HepG2 (cell line): ENCODE measurements around the gene TTC9. TPM values are rescaled to one million over a fixed set of nuclear protein-coding genes. Genes with fewer than 3 reads are reported as not detected.

Source experiments
- ATAC-seq: fragments of 200-7000 bp; cut with Tn5 transposase; 3 replicates; pipeline ENCODE4 v1.9.1; 2020; ENCODE audit warnings: mild to moderate bottlenecking, moderate library complexity
- BruUV-seq: library from RNA; stranded (reverse); fragments of 400-500 nt; replicated peaks from 2 replicates; lab custom pipeline; 2021; lab: Mats Ljungman, UMichigan
- CTCF ChIA-PET: fragments of 300-600 bp; formaldehyde crosslinking; extraction: SDS; loops from one replicate; lab custom pipeline; 2021; ENCODE audit warnings: low total read pairs, inconsistent platforms, low intra/inter-chr PET ratio; lab: Yijun Ruan, JAX
- POLR2A ChIA-PET: fragments of 350-600 bp; sonication (Branson Sonifier 250); formaldehyde crosslinking; loops from one replicate; lab custom pipeline; 2020; ENCODE audit warnings: antibody characterized with exemption, inconsistent platforms; lab: Yijun Ruan, JAX
- DNase-seq: peaks from one replicate; pipeline ENCODE4 v3.0.0-alpha.2; 2015; ENCODE audit warnings: low spot score
- FAIRE-seq: peaks from 3 replicates; lab custom pipeline; 2011; peaks lifted over from hg19 to GRCh38; lab: Jason Lieb, UNC
- H2AFZ ChIP-seq: one replicate; pipeline ENCODE4 v1.6.1; 2011; ENCODE audit warnings: low read length, inconsistent platforms
- H3K27ac ChIP-seq: fragments of 300-600 bp; 3 replicates; pipeline ENCODE4 v1.8.0; 2011; ENCODE audit warnings: mixed run types, mild to moderate bottlenecking, mixed read lengths, low read length, inconsistent platforms; ENCODE audit not compliant: insufficient read depth; ENCODE audit errors: extremely low read length
- H3K27me3 ChIP-seq, 2 experiments: fragments of 200-600 bp in 1 of 2; 2 replicates in 1 of 2; 3 replicates in 1 of 2; pipeline versions ENCODE4 v1.6.0 to v1.8.0; 2011; ENCODE audit warnings: low read length in 2 of 2, mild to moderate bottlenecking in 2 of 2, moderate library complexity in 2 of 2, inconsistent platforms in 1 of 2; ENCODE audit not compliant: insufficient read depth in 2 of 2, control insufficient read depth in 1 of 2
- H3K36me3 ChIP-seq, 2 experiments: fragments of 200-600 bp in 1 of 2; replicated peaks in 1 of 2; 2 replicates in 1 of 2; 3 replicates in 1 of 2; pipeline versions ENCODE4 v1.5.1 to v1.8.0; 2011; ENCODE audit warnings: low read length in 2 of 2, inconsistent platforms in 1 of 2; ENCODE audit not compliant: insufficient read depth in 2 of 2, control insufficient read depth in 1 of 2
- H3K4me1 ChIP-seq: 2 replicates; pipeline ENCODE4 v1.5.1; 2012; ENCODE audit warnings: low read length, inconsistent platforms; ENCODE audit not compliant: insufficient read depth
- H3K4me2 ChIP-seq: 2 replicates; pipeline ENCODE4 v1.6.0; 2011; ENCODE audit warnings: low read depth, low read length, inconsistent platforms
- H3K4me3 ChIP-seq, 3 experiments: fragments of 200-600 bp in 1 of 3; sonication (generic), shearing (Covaris generic) in 1 of 3; replicated peaks in 1 of 3; 2 replicates each; pipeline ENCODE4 v1.5.1; 2011 to 2016; ENCODE audit warnings: low read length in 3 of 3, inconsistent platforms in 2 of 3, low read depth in 2 of 3, mild to moderate bottlenecking in 2 of 3, control low read depth in 1 of 3, mixed read lengths in 1 of 3; ENCODE audit not compliant: insufficient read depth in 1 of 3
- H3K79me2 ChIP-seq: one replicate; pipeline ENCODE4 v1.6.1; 2011; ENCODE audit warnings: low read length, inconsistent platforms; ENCODE audit not compliant: insufficient read depth
- H3K9ac ChIP-seq: 2 replicates; pipeline ENCODE4 v1.6.0; 2011; ENCODE audit warnings: mild to moderate bottlenecking, low read depth, low read length, inconsistent platforms; ENCODE audit not compliant: insufficient read depth
- H3K9me3 ChIP-seq: 2 replicates; pipeline ENCODE4 v1.5.1; 2012; ENCODE audit warnings: mild to moderate bottlenecking, low read length
- H4K20me1 ChIP-seq: 2 replicates; pipeline ENCODE4 v1.6.0; 2011; ENCODE audit warnings: inconsistent platforms, mild to moderate bottlenecking, low read length, moderate library complexity; ENCODE audit not compliant: insufficient read depth
- ATF7 ChIP-seq, 2 experiments: fragments of 450-650 bp in 1 of 2; sonication (generic) in 1 of 2; formaldehyde crosslinking in 1 of 2; IDR thresholded peaks; 2 replicates each; pipeline versions ENCODE4 v1.4.0 to v1.6.1; 2016 to 2020; ENCODE audit warnings: antibody characterized with exemption in 1 of 2, mild to moderate bottlenecking in 1 of 2, missing genetic modification reagents in 1 of 2
- HMGA1 ChIP-seq: sonication (generic); formaldehyde crosslinking; conservative IDR thresholded peaks from 2 replicates; pipeline ENCODE4 v1.4.0; 2020; ENCODE audit warnings: missing genetic modification reagents
- SCMH1 ChIP-seq: sonication (generic); formaldehyde crosslinking; IDR thresholded peaks from 2 replicates; pipeline ENCODE4 v1.9.0; 2021; ENCODE audit warnings: missing genetic modification reagents, mild to moderate bottlenecking, borderline replicate concordance
- SMC3 ChIP-seq: IDR thresholded peaks from 2 replicates; pipeline ENCODE4 v1.6.1; 2011; ENCODE audit warnings: low read length, improper control_type of control experiment
- STAG1 ChIP-seq: sonication (generic); formaldehyde crosslinking; IDR thresholded peaks from 2 replicates; pipeline ENCODE4 v1.4.0; 2020; ENCODE audit warnings: missing genetic modification reagents
- ZBTB7B ChIP-seq: sonication (generic); formaldehyde crosslinking; IDR thresholded peaks from 2 replicates; pipeline ENCODE4 v1.4.0; 2020; ENCODE audit warnings: missing genetic modification reagents
- ZNF362 ChIP-seq: sonication (generic); formaldehyde crosslinking; IDR thresholded peaks from 2 replicates; pipeline ENCODE4 v1.4.0; 2020; ENCODE audit warnings: missing genetic modification reagents, mild to moderate bottlenecking, borderline replicate concordance
- WGBS: methylation state at CpG from one replicate; pipeline ENCODE4 v1.1.6; 2017; ENCODE audit warnings: low lambda C conversion rate; 5-methylcytosine and 5-hydroxymethylcytosine counted together
- in situ Hi-C: cut with HindIII; loops from 2 replicates; pipeline ENCODE4 v1.10.0; 2017; ENCODE audit warnings: low pct_unique_long_range_greater_than_20kb; ENCODE audit not compliant: extremely low pct_ligation_motif_present
- intact Hi-C: fragments of 100-400 bp; cut with micrococcal nuclease; formaldehyde crosslinking; loops from one replicate; pipeline ENCODE4 v1.10.0; 2022; ENCODE audit not compliant: unreplicated experiment
- polyA plus RNA-seq, 8 experiments: library from polyadenylated mRNA; depleted of rRNA in 3 of 8; stranded (reverse) in 7 of 8; unstranded in 1 of 8; fragments of >200 nt; fragmentation: Illumina TruSeq in 4 of 8; extraction: Trizol in 4 of 8; gene quantifications; 2 replicates each; pipeline versions ENCODE4 v1.2.1 to v1.2.3, GENCODE V29; 2011 to 2016; ENCODE audit warnings: low read depth in 4 of 8, missing spikeins in 1 of 8, mixed read lengths in 1 of 8; ENCODE audit not compliant: insufficient read depth in 1 of 8
- total RNA-seq, 5 experiments: library from RNA; depleted of rRNA; stranded (reverse); fragments of >200 nt; fragmentation: Illumina TruSeq; extraction: Trizol; gene quantifications; 2 replicates each; pipeline ENCODE4 v1.2.3, GENCODE V29; 2016; ENCODE audit warnings: low read depth in 1 of 5
- TF ChIP-seq, protein P1 (sequence below): sonication (generic); formaldehyde crosslinking; IDR thresholded peaks from 2 replicates; pipeline ENCODE4 v1.5.0; 2020; ENCODE audit warnings: mild to moderate bottlenecking, missing genetic modification reagents, moderate library complexity

The TTC9 gene
- total and polyA plus RNA-seq, 2 of the 13 experiments (the other 11 are each of a cell fraction or from before 2014, with no cell fraction given): 0.13 to 0.30 TPM

DNA sequence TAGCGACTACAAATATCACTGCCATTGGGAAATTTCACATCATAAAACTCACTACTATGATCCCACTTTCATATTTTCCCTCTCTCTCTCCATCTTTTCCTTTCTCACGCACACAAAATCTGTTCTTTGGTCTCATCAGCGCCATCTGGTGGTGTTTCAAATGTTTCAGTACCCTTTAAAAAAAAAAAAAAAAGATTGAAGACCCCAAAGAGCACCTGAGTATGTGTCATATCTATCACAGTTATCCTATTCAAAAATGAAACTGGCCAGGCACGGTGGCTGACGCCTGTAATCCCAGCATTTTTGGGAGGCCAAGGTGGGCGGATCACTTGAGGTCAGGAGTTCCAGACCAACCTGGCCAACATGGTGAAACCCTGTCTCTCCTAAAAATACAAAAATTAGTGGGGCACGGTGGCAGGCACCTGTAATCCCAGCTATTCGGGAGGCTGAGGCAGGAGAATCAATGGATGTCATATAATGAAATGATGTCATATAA, 72.4 kb downstream of the TTC9 start:
- intact Hi-C loops: loop anchor here (1.0 to 2.0 kb wide), 2 partner anchors 92 to 103 kb away; no protein-coding TSS in a partner anchor
- FAIRE-seq (peak; percentile 49), DNase-seq (peak; percentile 57), ATAC-seq (no peak)
- Histone ChIP-seq H3K9ac (no peak overlapping the region), H3K9me3 (no peaks in the 10 kb centered on the region), H3K4me1 (peaks cover 34% of the 10 kb centered on the region)
- ChIA-PET POLR2A (interaction anchor here (0.9 kb wide), 1 partner anchor 95 kb away, joined by 3 read pairs; the partner anchor contains the start of gene MAP3K9), CTCF (interaction anchor here (0.7 to 2.6 kb wide), 3 partner anchors 92 to 104 kb away, joined by 3 to 34 read pairs (median 6); no protein-coding TSS in a partner anchor)
- in situ Hi-C loops: loop anchor here (5.0 kb wide), 1 partner anchor 72 kb away; the partner anchor contains the start of gene TTC9
- 5% methylated on average over 8 of the region's 8 CpGs for whole genome bisulfite sequencing
- TF ChIP-seq ZNF362 (CRISPR knock-in tag): peak; percentile 69; the same call in 1 of the 2 replicates
- TF ChIP-seq, protein P1, sequence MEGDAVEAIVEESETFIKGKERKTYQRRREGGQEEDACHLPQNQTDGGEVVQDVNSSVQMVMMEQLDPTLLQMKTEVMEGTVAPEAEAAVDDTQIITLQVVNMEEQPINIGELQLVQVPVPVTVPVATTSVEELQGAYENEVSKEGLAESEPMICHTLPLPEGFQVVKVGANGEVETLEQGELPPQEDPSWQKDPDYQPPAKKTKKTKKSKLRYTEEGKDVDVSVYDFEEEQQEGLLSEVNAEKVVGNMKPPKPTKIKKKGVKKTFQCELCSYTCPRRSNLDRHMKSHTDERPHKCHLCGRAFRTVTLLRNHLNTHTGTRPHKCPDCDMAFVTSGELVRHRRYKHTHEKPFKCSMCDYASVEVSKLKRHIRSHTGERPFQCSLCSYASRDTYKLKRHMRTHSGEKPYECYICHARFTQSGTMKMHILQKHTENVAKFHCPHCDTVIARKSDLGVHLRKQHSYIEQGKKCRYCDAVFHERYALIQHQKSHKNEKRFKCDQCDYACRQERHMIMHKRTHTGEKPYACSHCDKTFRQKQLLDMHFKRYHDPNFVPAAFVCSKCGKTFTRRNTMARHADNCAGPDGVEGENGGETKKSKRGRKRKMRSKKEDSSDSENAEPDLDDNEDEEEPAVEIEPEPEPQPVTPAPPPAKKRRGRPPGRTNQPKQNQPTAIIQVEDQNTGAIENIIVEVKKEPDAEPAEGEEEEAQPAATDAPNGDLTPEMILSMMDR: peak; percentile 51
- peak; percentile 32; the same call in 1 of the 2 replicates for TF ChIP-seq ATF7 (IDR thresholded peaks at IDR 0.05)
- no peak for TF ChIP-seq ATF7 (CRISPR knock-in tag; IDR thresholded peaks at IDR 0.05)
- TF ChIP-seq ZBTB7B (CRISPR knock-in tag): peak; percentile 38; the same call in 1 of the 2 replicates
- no peak for TF ChIP-seq SCMH1
- peak; percentile 68 for TF ChIP-seq SMC3
- no peak for TF ChIP-seq HMGA1 (CRISPR knock-in tag)
- peak; percentile 59 for TF ChIP-seq STAG1 (CRISPR knock-in tag)
- TF ChIP-seq, all 625 proteins: peak for 6
- peaks cover 0 to 2% of the 10 kb centered on the region in 2 experiments; a peak in 1 of 5 replicates for H3K27me3 ChIP-seq
- BruUV-seq: no TSS peak
- no peaks in the 10 kb centered on the region for H4K20me1 ChIP-seq
- no peak overlapping the region for H2AFZ ChIP-seq
- H3K36me3 ChIP-seq: no peaks in the 10 kb centered on the region
- H3K4me3 ChIP-seq: no peak overlapping the region
- H3K79me2 ChIP-seq: no peaks in the 10 kb centered on the region
- H3K4me2 ChIP-seq: no peak overlapping the region
- H3K27ac ChIP-seq: no peak overlapping the region
